ENCODE results near the gene REEP1. TPM values are rescaled to one million over a fixed set of nuclear protein-coding genes. Genes with fewer than 3 reads are reported as not detected.

REEP1 gene
- total and polyA plus RNA-seq, 9 of the 15 experiments (the other 6 are each of a cell fraction or from before 2014, with no cell fraction given): 0.11 to 0.67 (median 0.13) TPM

- TF ChIP-seq FOXJ2 (tag; IDR thresholded peaks at IDR 0.05) (0 out of 2 replicates have a peak, but pooled peaks have one; percentile 53), ZNF592 (IDR thresholded peaks at IDR 0.05) (no peak), SMAD3 (CRISPR knock-in tag; conservative IDR thresholded peaks at IDR 0.05) (no peak), ZNF57 (CRISPR knock-in tag; IDR thresholded peaks at IDR 0.05) (no peak), MGA (IDR thresholded peaks at IDR 0.05) (no peak; the same call in 1 of the 2 replicates), TBP (optimal IDR thresholded peaks at IDR 0.05; ENCODE audit: low read depth, low read length) (peak; percentile 89), STAT6 (CRISPR knock-in tag; IDR thresholded peaks at IDR 0.05) (no peak), ZFP91 (CRISPR knock-in tag; IDR thresholded peaks at IDR 0.05) (no peak)
These were observed 142.7 kb downstream of the REEP1 start (continued) for GRCh38 chr2:86194751-86195054.
